MM.1S (cell line): ENCODE results near the gene GRM3.

Experiments
- DNase-seq: peaks from one replicate; pipeline ENCODE4 v3.0.0-alpha.2; 2015
- H2AFZ ChIP-seq: fragments of 300-600 bp; sonication (generic); 2 replicates; pipeline ENCODE4 v1.6.0; 2016; ENCODE audit warnings: antibody characterized with exemption, low read length
- H3F3A ChIP-seq: fragments of 300-600 bp; sonication (generic); 2 replicates; pipeline ENCODE4 v1.6.1; 2016; ENCODE audit warnings: mild to moderate bottlenecking, antibody characterized with exemption, low read length, moderate library complexity, mixed read lengths; ENCODE audit not compliant: insufficient read depth
- H3K27ac ChIP-seq: fragments of 300-600 bp; sonication (generic); 2 replicates; pipeline ENCODE4 v1.5.1; 2016; ENCODE audit warnings: mild to moderate bottlenecking, low read length
- H3K27me3 ChIP-seq: fragments of 300-600 bp; sonication (generic); replicated peaks from 2 replicates; pipeline ENCODE4 v1.6.0; 2016; ENCODE audit warnings: low read length; ENCODE audit not compliant: insufficient read depth
- H3K36me3 ChIP-seq: fragments of 300-600 bp; sonication (generic); replicated peaks from 2 replicates; pipeline ENCODE4 v1.6.1; 2016; ENCODE audit warnings: mild to moderate bottlenecking, low read length, mixed read lengths; ENCODE audit not compliant: insufficient read depth
- H3K4me1 ChIP-seq: fragments of 300-600 bp; sonication (generic); 2 replicates; pipeline ENCODE4 v1.6.1; 2016; ENCODE audit warnings: low read length, mixed read lengths
- H3K4me2 ChIP-seq: fragments of 300-600 bp; sonication (generic); 2 replicates; pipeline ENCODE4 v1.6.0; 2016; ENCODE audit warnings: low read depth, low read length
- H3K4me3 ChIP-seq: fragments of 300-600 bp; sonication (generic); 2 replicates; pipeline ENCODE4 v1.5.1; 2016; ENCODE audit warnings: low read length, mixed read lengths
- H3K79me2 ChIP-seq: fragments of 300-600 bp; sonication (generic); 2 replicates; pipeline ENCODE4 v1.6.1; 2016; ENCODE audit warnings: mixed run types, low read length, mixed read lengths
- H3K9ac ChIP-seq: fragments of 300-600 bp; sonication (generic); 2 replicates; pipeline ENCODE4 v1.6.1; 2016; ENCODE audit warnings: low read length, mixed read lengths
- H3K9me2 ChIP-seq: fragments of 300-600 bp; sonication (generic); replicated peaks from 2 replicates; pipeline ENCODE4 v1.6.1; 2016; ENCODE audit warnings: mild to moderate bottlenecking, low read length, mixed read lengths; ENCODE audit not compliant: insufficient read depth
- H3K9me3 ChIP-seq: fragments of 300-600 bp; sonication (generic); replicated peaks from 2 replicates; pipeline ENCODE4 v1.6.1; 2016; ENCODE audit warnings: mild to moderate bottlenecking, low read length, mixed read lengths; ENCODE audit not compliant: insufficient read depth
- H4K20me1 ChIP-seq: fragments of 300-600 bp; sonication (generic); 2 replicates; pipeline ENCODE4 v1.6.1; 2016; ENCODE audit warnings: mild to moderate bottlenecking, low read length, moderate library complexity, mixed read lengths; ENCODE audit not compliant: insufficient read depth
- CTCF ChIP-seq: fragments of 300-600 bp; sonication (generic); IDR thresholded peaks from 2 replicates; pipeline ENCODE4 v1.5.1; 2016; ENCODE audit warnings: antibody characterized with exemption, low read length, mixed read lengths
- EZH2 ChIP-seq: fragments of 300-600 bp; sonication (generic); optimal IDR thresholded peaks from 2 replicates; pipeline ENCODE3; 2017; ENCODE audit warnings: low read depth, mild to moderate bottlenecking, antibody characterized with exemption, low read length, mixed read lengths
- EZH2phosphoT487 ChIP-seq: fragments of 300-600 bp; sonication (generic); IDR thresholded peaks from 2 replicates; pipeline ENCODE4 v1.6.1; 2018; ENCODE audit warnings: antibody characterized with exemption, low read length

GRM3 gene

GRCh38 chr7:86660950-86661462, 17.3 kb downstream of the GRM3 start:
- TF ChIP-seq EZH2phosphoT487 (no peak), CTCF (no peak), EZH2 (no peak)
- H3K27me3 ChIP-seq = no peaks in the 10 kb centered on the region
- H4K20me1 ChIP-seq = no peaks in the 10 kb centered on the region

GRCh38 chr7:86664486-86664885, 20.8 kb downstream of the GRM3 start:
- no peak overlapping the region for H2AFZ ChIP-seq
- H3K9ac ChIP-seq = no peak overlapping the region
- no peaks in the 10 kb centered on the region for H4K20me1 ChIP-seq
- no peak overlapping the region for H3K4me2 ChIP-seq
- H3K79me2 ChIP-seq = no peaks in the 10 kb centered on the region
- H3K4me3 ChIP-seq = no peak overlapping the region
- TF ChIP-seq EZH2phosphoT487 (no peak), CTCF (no peak), EZH2 (no peak)
- no peaks in the 10 kb centered on the region for H3K4me1 ChIP-seq
- H3K27ac ChIP-seq = no peak overlapping the region
- no peaks in the 10 kb centered on the region for H3K27me3 ChIP-seq
- H3K36me3 ChIP-seq = no peaks in the 10 kb centered on the region
- H3K9me3 ChIP-seq = no peaks in the 10 kb centered on the region
- H3K9me2 ChIP-seq = no peaks in the 10 kb centered on the region
- no peak for DNase-seq
- H3F3A ChIP-seq = no peaks in the 10 kb centered on the region

More at GRCh38 chr7:86660950-86661462, 17.3 kb downstream of the GRM3 start:
- Histone ChIP-seq H3K79me2 (no peaks in the 10 kb centered on the region), H3K9me3 (no peaks in the 10 kb centered on the region), H2AFZ (no peak overlapping the region), H3F3A (no peaks in the 10 kb centered on the region), H3K9me2 (no peaks in the 10 kb centered on the region), H3K36me3 (no peaks in the 10 kb centered on the region), H3K27ac (no peak overlapping the region), H3K4me3 (no peak overlapping the region), H3K9ac (no peak overlapping the region), H3K4me2 (no peak overlapping the region), H3K4me1 (no peaks in the 10 kb centered on the region)
- no peak for DNase-seq

GRCh38 chr7:86664991-86665390, 21.3 kb downstream of the GRM3 start:
- Histone ChIP-seq H3K27ac (no peak overlapping the region), H3K9me3 (no peaks in the 10 kb centered on the region), H3K4me2 (no peak overlapping the region), H2AFZ (no peak overlapping the region), H3K9ac (no peak overlapping the region), H3F3A (no peaks in the 10 kb centered on the region), H3K4me1 (no peaks in the 10 kb centered on the region), H3K36me3 (no peaks in the 10 kb centered on the region), H3K27me3 (no peaks in the 10 kb centered on the region), H3K79me2 (no peaks in the 10 kb centered on the region), H3K4me3 (no peak overlapping the region), H4K20me1 (no peaks in the 10 kb centered on the region), H3K9me2 (no peaks in the 10 kb centered on the region)
- TF ChIP-seq CTCF = no peak
- no peak for TF ChIP-seq EZH2
- no peak for TF ChIP-seq EZH2phosphoT487
- DNase-seq = no peak
